Activated CD4-positive, alpha-beta T cell treated with anti-CD3 and anti-CD28 coated beads, Interleukin-10, Interleukin-2, amounts not matched to agents 100 ng/mL and 50 ng/mL, durations not matched to agents 16 hours and 8 hours (primary cell): ENCODE data around the gene CCDC188.
"Not testable (repeated sequence)": the region's sequence is repeated elsewhere in the genome, so short reads cannot be mapped to it uniquely, and the experiment has no call there.

Experiments used
- DNase-seq: peaks from one replicate; pipeline ENCODE4 v3.0.0-alpha.2; 2020

Gene CCDC188

GRCh38 chr22:20169253-20169822 lies 18.5 kb upstream of the CCDC188 start:
- DNase-seq: no peak

- DNase-seq: no peak
These were observed 16.9 kb upstream of the CCDC188 start for GRCh38 chr22:20167643-20168322.

GRCh38 chr22:20166703-20167102 lies 15.8 kb upstream of the CCDC188 start:
- DNase-seq: no peak

GRCh38 chr22:20165913-20166312 lies 15.1 kb upstream of the CCDC188 start:
- no peak for DNase-seq

- DNase-seq: no peak
These were observed 14.6 kb upstream of the CCDC188 start for GRCh38 chr22:20165421-20165820.

GRCh38 chr22:20164863-20165262 lies 14.0 kb upstream of the CCDC188 start:
- no peak for DNase-seq

- DNase-seq: no peak
These were observed 9.2 kb upstream of the CCDC188 start for GRCh38 chr22:20160041-20160440.

- DNase-seq: not testable (repeated sequence)
These were observed 8.7 kb upstream of the CCDC188 start for GRCh38 chr22:20159531-20159930.

GRCh38 chr22:20159076-20159475 lies 8.2 kb upstream of the CCDC188 start:
- no peak for DNase-seq

- no peak for DNase-seq
These were observed 7.7 kb upstream of the CCDC188 start for GRCh38 chr22:20158391-20159036.

GRCh38 chr22:20157430-20158183 lies 6.8 kb upstream of the CCDC188 start:
- no peak for DNase-seq

GRCh38 chr22:20156611-20157429 lies 6.0 kb upstream of the CCDC188 start:
- peak; percentile 84 for DNase-seq

- no peak for DNase-seq
These were observed 5.2 kb upstream of the CCDC188 start for GRCh38 chr22:20156042-20156389.

GRCh38 chr22:20155330-20156041 lies 4.6 kb upstream of the CCDC188 start:
- DNase-seq: no peak

- DNase-seq: no peak
These were observed 3.8 kb upstream of the CCDC188 start for GRCh38 chr22:20154602-20155187.

GRCh38 chr22:20153945-20154344 lies 3.1 kb upstream of the CCDC188 start:
- DNase-seq: no peak

- DNase-seq: no peak
These were observed 1.6 kb upstream of the CCDC188 start for GRCh38 chr22:20152464-20152890.

GRCh38 chr22:20151276-20151588 lies 377 bp upstream of the CCDC188 start:
- DNase-seq: no peak

- no peak for DNase-seq
These were observed 1.3 kb downstream of the CCDC188 start for GRCh38 chr22:20149257-20150250.

- no peak for DNase-seq
These were observed 2.4 kb downstream of the CCDC188 start for GRCh38 chr22:20148414-20148813.
